ENCODE measurements around the gene TIMM21. TPM values are rescaled to one million over a fixed set of nuclear protein-coding genes. Genes with fewer than 3 reads are reported as not detected.

TIMM21 gene
- total RNA-seq, 1 donor from 2014 or later = 50.0 TPM

- intact Hi-C loops (cut with micrococcal nuclease) = no loop called here
- Mint-ChIP-seq H3K9me3 (no peaks in the 10 kb centered on the region), H3K4me1 (ENCODE audit: low read depth) (peaks cover 4% of the 10 kb centered on the region), H3K27ac (no peak overlapping the region), H3K27me3 (ENCODE audit: low read depth) (peaks cover 13% of the 10 kb centered on the region), H3K36me3 (ENCODE audit: low read depth) (no peaks in the 10 kb centered on the region), H3K4me3 (ENCODE audit: low read depth) (no peak overlapping the region)
- DNase-seq (ENCODE audit: low spot score) = no peak
Observed at GRCh38 chr18:74128159-74128558, 20.2 kb upstream of the TIMM21 start.

GRCh38 chr18:74131124-74131523 lies 17.2 kb upstream of the TIMM21 start:
- no peak for DNase-seq (ENCODE audit: low spot score)
- no peaks in the 10 kb centered on the region for H3K36me3 Mint-ChIP-seq (ENCODE audit: low read depth)
- intact Hi-C loops (cut with micrococcal nuclease) = no loop called here
- peaks cover 4% of the 10 kb centered on the region for H3K4me1 Mint-ChIP-seq (ENCODE audit: low read depth)
- H3K27me3 Mint-ChIP-seq (ENCODE audit: low read depth) = peaks cover 5% of the 10 kb centered on the region
- no peak overlapping the region for H3K27ac Mint-ChIP-seq
- no peak overlapping the region for H3K4me3 Mint-ChIP-seq (ENCODE audit: low read depth)
- no peaks in the 10 kb centered on the region for H3K9me3 Mint-ChIP-seq

GRCh38 chr18:74132201-74132600 lies 16.1 kb upstream of the TIMM21 start:
- Mint-ChIP-seq H3K4me3 (ENCODE audit: low read depth) (no peak overlapping the region), H3K9me3 (no peaks in the 10 kb centered on the region), H3K36me3 (ENCODE audit: low read depth) (no peaks in the 10 kb centered on the region), H3K4me1 (ENCODE audit: low read depth) (peaks cover 4% of the 10 kb centered on the region), H3K27me3 (ENCODE audit: low read depth) (peaks cover 3% of the 10 kb centered on the region), H3K27ac (no peak overlapping the region)
- DNase-seq (ENCODE audit: low spot score) = no peak
- intact Hi-C loops (cut with micrococcal nuclease) = no loop called here

- intact Hi-C loops (cut with micrococcal nuclease) = no loop called here
- peak overlapping the region; percentile 66 for H3K27ac Mint-ChIP-seq
- no peaks in the 10 kb centered on the region for H3K9me3 Mint-ChIP-seq
- no peak for DNase-seq (ENCODE audit: low spot score)
- peaks cover 36% of the 10 kb centered on the region for H3K4me1 Mint-ChIP-seq (ENCODE audit: low read depth)
- H3K4me3 Mint-ChIP-seq (ENCODE audit: low read depth) = no peak overlapping the region
- no peaks in the 10 kb centered on the region for H3K36me3 Mint-ChIP-seq (ENCODE audit: low read depth)
- no peaks in the 10 kb centered on the region for H3K27me3 Mint-ChIP-seq (ENCODE audit: low read depth)
Observed at GRCh38 chr18:74137920-74138538, 10.3 kb upstream of the TIMM21 start.

GRCh38 chr18:74139411-74139810 lies 8.9 kb upstream of the TIMM21 start:
- peak overlapping the region; percentile 92 for H3K27ac Mint-ChIP-seq
- peak overlapping the region; percentile 67 for H3K4me3 Mint-ChIP-seq (ENCODE audit: low read depth)
- H3K4me1 Mint-ChIP-seq (ENCODE audit: low read depth) = peaks cover 36% of the 10 kb centered on the region
- intact Hi-C loops (cut with micrococcal nuclease) = no loop called here
- no peaks in the 10 kb centered on the region for H3K27me3 Mint-ChIP-seq (ENCODE audit: low read depth)
- DNase-seq (ENCODE audit: low spot score) = no peak
- no peaks in the 10 kb centered on the region for H3K36me3 Mint-ChIP-seq (ENCODE audit: low read depth)
- no peaks in the 10 kb centered on the region for H3K9me3 Mint-ChIP-seq

- peak overlapping the region; percentile 92 for H3K27ac Mint-ChIP-seq
- peak overlapping the region; percentile 67 for H3K4me3 Mint-ChIP-seq (ENCODE audit: low read depth)
- no peaks in the 10 kb centered on the region for H3K36me3 Mint-ChIP-seq (ENCODE audit: low read depth)
- H3K27me3 Mint-ChIP-seq (ENCODE audit: low read depth) = peaks cover under 1% of the 10 kb centered on the region
- H3K4me1 Mint-ChIP-seq (ENCODE audit: low read depth) = peaks cover 36% of the 10 kb centered on the region
- intact Hi-C loops (cut with micrococcal nuclease) = loop anchor here (1.0 to 2.0 kb wide), 4 partner anchors 8 to 359 kb away; partner anchors contain the start of gene TIMM21
- H3K9me3 Mint-ChIP-seq = no peaks in the 10 kb centered on the region
- DNase-seq (ENCODE audit: low spot score) = no peak
Observed at GRCh38 chr18:74139888-74140287, 8.4 kb upstream of the TIMM21 start.

GRCh38 chr18:74140582-74140981 lies 7.7 kb upstream of the TIMM21 start:
- H3K4me3 Mint-ChIP-seq (ENCODE audit: low read depth) = peak overlapping the region; percentile 67
- peak overlapping the region; percentile 92 for H3K27ac Mint-ChIP-seq

GRCh38 chr18:74141667-74142066 lies 6.7 kb upstream of the TIMM21 start:
- no peak overlapping the region for H3K27ac Mint-ChIP-seq
- peaks cover 1% of the 10 kb centered on the region for H3K27me3 Mint-ChIP-seq (ENCODE audit: low read depth)
- H3K4me3 Mint-ChIP-seq (ENCODE audit: low read depth) = no peak overlapping the region
- no peaks in the 10 kb centered on the region for H3K36me3 Mint-ChIP-seq (ENCODE audit: low read depth)
- intact Hi-C loops (cut with micrococcal nuclease) = loop anchor here (2.0 kb wide), 2 partner anchors 79 to 357 kb away; no protein-coding TSS in a partner anchor
- no peaks in the 10 kb centered on the region for H3K9me3 Mint-ChIP-seq
- DNase-seq (ENCODE audit: low spot score) = no peak
- H3K4me1 Mint-ChIP-seq (ENCODE audit: low read depth) = peaks cover 38% of the 10 kb centered on the region

More at GRCh38 chr18:74140582-74140981, 7.7 kb upstream of the TIMM21 start:
- Mint-ChIP-seq H3K36me3 (ENCODE audit: low read depth) (no peaks in the 10 kb centered on the region), H3K4me1 (ENCODE audit: low read depth) (peaks cover 36% of the 10 kb centered on the region), H3K9me3 (no peaks in the 10 kb centered on the region), H3K27me3 (ENCODE audit: low read depth) (peaks cover 1% of the 10 kb centered on the region)
- DNase-seq (ENCODE audit: low spot score) = no peak
- intact Hi-C loops (cut with micrococcal nuclease) = loop anchor here (1.0 to 2.0 kb wide), 4 partner anchors 8 to 358 kb away; partner anchors contain the start of gene TIMM21

GRCh38 chr18:74142252-74142651 lies 6.1 kb upstream of the TIMM21 start:
- intact Hi-C loops (cut with micrococcal nuclease) = no loop called here
- no peaks in the 10 kb centered on the region for H3K36me3 Mint-ChIP-seq (ENCODE audit: low read depth)

GRCh38 chr18:74146756-74147155 lies 1.6 kb upstream of the TIMM21 start:
- Mint-ChIP-seq H3K36me3 (ENCODE audit: low read depth) (peaks cover 11% of the 10 kb centered on the region), H3K4me3 (ENCODE audit: low read depth) (peak overlapping the region; percentile 99), H3K4me1 (ENCODE audit: low read depth) (peaks cover 36% of the 10 kb centered on the region), H3K9me3 (no peaks in the 10 kb centered on the region), H3K27ac (peak overlapping the region; percentile 78), H3K27me3 (ENCODE audit: low read depth) (peaks cover 4% of the 10 kb centered on the region)
- no peak for DNase-seq (ENCODE audit: low spot score)
- intact Hi-C loops (cut with micrococcal nuclease) = loop anchor here (2.0 kb wide), 1 partner anchor 448 kb away; no protein-coding TSS in a partner anchor

More at GRCh38 chr18:74142252-74142651, 6.1 kb upstream of the TIMM21 start:
- Mint-ChIP-seq H3K9me3 (no peaks in the 10 kb centered on the region), H3K27me3 (ENCODE audit: low read depth) (peaks cover 1% of the 10 kb centered on the region), H3K4me1 (ENCODE audit: low read depth) (peaks cover 44% of the 10 kb centered on the region), H3K27ac (no peak overlapping the region), H3K4me3 (ENCODE audit: low read depth) (no peak overlapping the region)
- no peak for DNase-seq (ENCODE audit: low spot score)

- H3K27me3 Mint-ChIP-seq (ENCODE audit: low read depth) = peaks cover 4% of the 10 kb centered on the region
- no peaks in the 10 kb centered on the region for H3K9me3 Mint-ChIP-seq
- peak overlapping the region; percentile 98 for H3K27ac Mint-ChIP-seq
- DNase-seq (ENCODE audit: low spot score) = no peak
- intact Hi-C loops (cut with micrococcal nuclease) = loop anchor here (2.0 kb wide), 1 partner anchor 447 kb away; no protein-coding TSS in a partner anchor
- H3K4me1 Mint-ChIP-seq (ENCODE audit: low read depth) = peaks cover 40% of the 10 kb centered on the region
- peaks cover 15% of the 10 kb centered on the region for H3K36me3 Mint-ChIP-seq (ENCODE audit: low read depth)
- H3K4me3 Mint-ChIP-seq (ENCODE audit: low read depth) = peak overlapping the region; percentile 99
Observed at GRCh38 chr18:74147491-74147778, 888 bp upstream of the TIMM21 start.

- intact Hi-C loops (cut with micrococcal nuclease) = loop anchor here (1.0 to 2.0 kb wide), 5 partner anchors 8 to 351 kb away; no protein-coding TSS in a partner anchor
- peak overlapping the region; percentile 99 for H3K4me3 Mint-ChIP-seq (ENCODE audit: low read depth)
- peaks cover 4% of the 10 kb centered on the region for H3K27me3 Mint-ChIP-seq (ENCODE audit: low read depth)
- DNase-seq (ENCODE audit: low spot score) = no peak
- peaks cover 50% of the 10 kb centered on the region for H3K4me1 Mint-ChIP-seq (ENCODE audit: low read depth)
- H3K36me3 Mint-ChIP-seq (ENCODE audit: low read depth) = peaks cover 19% of the 10 kb centered on the region
- peak overlapping the region; percentile 98 for H3K27ac Mint-ChIP-seq
- H3K9me3 Mint-ChIP-seq = no peaks in the 10 kb centered on the region
Observed at GRCh38 chr18:74148543-74149070, 284 bp downstream of the TIMM21 start.

- Mint-ChIP-seq H3K4me3 (ENCODE audit: low read depth) (peak overlapping the region; percentile 99), H3K27ac (peak overlapping the region; percentile 35), H3K9me3 (no peaks in the 10 kb centered on the region), H3K36me3 (ENCODE audit: low read depth) (peaks cover 27% of the 10 kb centered on the region), H3K27me3 (ENCODE audit: low read depth) (peaks cover 3% of the 10 kb centered on the region), H3K4me1 (ENCODE audit: low read depth) (peaks cover 50% of the 10 kb centered on the region)
- intact Hi-C loops (cut with micrococcal nuclease) = loop anchor here (2.0 kb wide), 1 partner anchor 87 kb away; no protein-coding TSS in a partner anchor
- DNase-seq (ENCODE audit: low spot score) = no peak
Observed at GRCh38 chr18:74149878-74150277, 1.6 kb downstream of the TIMM21 start.
